Measurements from ENCODE around the gene PLG. TPM values are rescaled to one million over a fixed set of nuclear protein-coding genes. Genes with fewer than 3 reads are reported as not detected.
"Not testable (repeated sequence)": the region's sequence is repeated elsewhere in the genome, so short reads cannot be mapped to it uniquely, and the experiment has no call there.

The PLG gene
- total RNA-seq, 1 donor from 2014 or later, result 0.30 TPM

- no peak overlapping the region for H3K27ac Mint-ChIP-seq (ENCODE audit: unreplicated experiment)
- peaks cover 22% of the 10 kb centered on the region for H3K27me3 Mint-ChIP-seq (ENCODE audit: low read depth)
Measured at GRCh38 chr6:160750276-160750689, 48.2 kb downstream of the PLG start.

DNA sequence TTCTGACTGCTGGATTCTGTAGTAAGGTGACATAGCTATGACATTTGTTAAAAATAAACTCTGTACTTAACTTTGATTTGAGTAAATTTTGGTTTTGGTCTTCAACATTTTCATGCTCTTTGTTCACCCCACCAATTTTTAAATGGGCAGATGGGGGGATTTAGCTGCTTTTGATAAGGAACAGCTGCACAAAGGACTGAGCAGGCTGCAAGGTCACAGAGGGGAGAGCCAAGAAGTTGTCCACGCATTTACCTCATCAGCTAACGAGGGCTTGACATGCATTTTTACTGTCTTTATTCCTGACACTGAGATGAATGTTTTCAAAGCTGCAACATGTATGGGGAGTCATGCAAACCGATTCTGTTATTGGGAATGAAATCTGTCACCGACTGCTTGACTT is 51.2 kb downstream of the PLG start:
- H3K4me1 Mint-ChIP-seq; H3K27ac Mint-ChIP-seq (ENCODE audit: unreplicated experiment); DNase-seq (ENCODE audit: low read depth, low spot score); H3K4me3 Mint-ChIP-seq; H3K36me3 Mint-ChIP-seq (ENCODE audit: low read depth); H3K9me3 Mint-ChIP-seq: not testable (repeated sequence)
- H3K27me3 Mint-ChIP-seq (ENCODE audit: low read depth), result peaks cover 25% of the 10 kb centered on the region

More at GRCh38 chr6:160750276-160750689, 48.2 kb downstream of the PLG start:
- Mint-ChIP-seq H3K4me1 (no peaks in the 10 kb centered on the region), H3K4me3 (no peak overlapping the region), H3K36me3 (ENCODE audit: low read depth) (no peaks in the 10 kb centered on the region), H3K9me3 (peaks cover 2% of the 10 kb centered on the region)
- no peak for DNase-seq (ENCODE audit: low read depth, low spot score)
- TF ChIP-seq, protein P1, sequence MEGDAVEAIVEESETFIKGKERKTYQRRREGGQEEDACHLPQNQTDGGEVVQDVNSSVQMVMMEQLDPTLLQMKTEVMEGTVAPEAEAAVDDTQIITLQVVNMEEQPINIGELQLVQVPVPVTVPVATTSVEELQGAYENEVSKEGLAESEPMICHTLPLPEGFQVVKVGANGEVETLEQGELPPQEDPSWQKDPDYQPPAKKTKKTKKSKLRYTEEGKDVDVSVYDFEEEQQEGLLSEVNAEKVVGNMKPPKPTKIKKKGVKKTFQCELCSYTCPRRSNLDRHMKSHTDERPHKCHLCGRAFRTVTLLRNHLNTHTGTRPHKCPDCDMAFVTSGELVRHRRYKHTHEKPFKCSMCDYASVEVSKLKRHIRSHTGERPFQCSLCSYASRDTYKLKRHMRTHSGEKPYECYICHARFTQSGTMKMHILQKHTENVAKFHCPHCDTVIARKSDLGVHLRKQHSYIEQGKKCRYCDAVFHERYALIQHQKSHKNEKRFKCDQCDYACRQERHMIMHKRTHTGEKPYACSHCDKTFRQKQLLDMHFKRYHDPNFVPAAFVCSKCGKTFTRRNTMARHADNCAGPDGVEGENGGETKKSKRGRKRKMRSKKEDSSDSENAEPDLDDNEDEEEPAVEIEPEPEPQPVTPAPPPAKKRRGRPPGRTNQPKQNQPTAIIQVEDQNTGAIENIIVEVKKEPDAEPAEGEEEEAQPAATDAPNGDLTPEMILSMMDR (conservative IDR thresholded peaks at IDR 0.05), result peak; percentile 58

GRCh38 chr6:160755165-160755564 is 53.1 kb downstream of the PLG start:
- Mint-ChIP-seq H3K9me3 (no peaks in the 10 kb centered on the region), H3K36me3 (ENCODE audit: low read depth) (peaks cover 4% of the 10 kb centered on the region), H3K27me3 (ENCODE audit: low read depth) (peaks cover 25% of the 10 kb centered on the region), H3K27ac (ENCODE audit: unreplicated experiment) (no peak overlapping the region), H3K4me3 (no peak overlapping the region), H3K4me1 (no peaks in the 10 kb centered on the region)
- DNase-seq (ENCODE audit: low read depth, low spot score), result no peak
- TF ChIP-seq, protein P1 (conservative IDR thresholded peaks at IDR 0.05), result no peak

- Mint-ChIP-seq H3K9me3 (no peaks in the 10 kb centered on the region), H3K27me3 (ENCODE audit: low read depth) (peaks cover 21% of the 10 kb centered on the region), H3K36me3 (ENCODE audit: low read depth) (peaks cover 4% of the 10 kb centered on the region), H3K27ac (ENCODE audit: unreplicated experiment) (no peak overlapping the region), H3K4me1 (no peaks in the 10 kb centered on the region), H3K4me3 (no peak overlapping the region)
- no peak for DNase-seq (ENCODE audit: low read depth, low spot score)
- TF ChIP-seq, protein P1 (conservative IDR thresholded peaks at IDR 0.05), result no peak
Measured at GRCh38 chr6:160756021-160756420, 54.0 kb downstream of the PLG start.

GRCh38 chr6:160756871-160757270 is 54.8 kb downstream of the PLG start:
- Mint-ChIP-seq H3K4me1 (no peaks in the 10 kb centered on the region), H3K4me3 (no peak overlapping the region), H3K36me3 (ENCODE audit: low read depth) (peaks cover 4% of the 10 kb centered on the region), H3K27me3 (ENCODE audit: low read depth) (peaks cover 19% of the 10 kb centered on the region), H3K27ac (ENCODE audit: unreplicated experiment) (no peak overlapping the region), H3K9me3 (peaks cover 2% of the 10 kb centered on the region)
- no peak for DNase-seq (ENCODE audit: low read depth, low spot score)
- TF ChIP-seq, protein P1 (conservative IDR thresholded peaks at IDR 0.05), result no peak

DNA sequence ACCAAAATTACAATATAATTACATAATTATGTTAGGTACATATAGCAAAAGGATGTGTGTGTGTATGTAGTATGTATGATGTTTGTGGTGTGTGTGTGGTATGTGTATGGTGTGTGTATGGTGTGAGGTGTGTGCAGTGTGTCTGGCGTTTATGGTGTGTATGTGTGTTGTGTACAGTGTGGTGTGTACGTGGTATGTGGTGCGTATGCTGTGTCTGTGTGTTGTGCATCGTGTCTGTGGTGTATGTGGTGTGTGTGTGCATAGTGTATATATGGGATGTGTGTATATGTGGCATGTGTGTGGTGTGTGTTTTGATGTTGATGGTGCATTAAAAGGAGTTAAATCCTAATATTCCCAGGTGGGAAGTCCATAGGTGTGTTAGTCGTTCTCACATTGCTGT is 62.8 kb downstream of the PLG start:
- peaks cover 5% of the 10 kb centered on the region for H3K36me3 Mint-ChIP-seq (ENCODE audit: low read depth)
- peaks cover 17% of the 10 kb centered on the region for H3K27me3 Mint-ChIP-seq (ENCODE audit: low read depth)
- TF ChIP-seq, protein P1 (conservative IDR thresholded peaks at IDR 0.05), result no peak
- no peak for DNase-seq (ENCODE audit: low read depth, low spot score)
- H3K4me1 Mint-ChIP-seq, result peaks cover 4% of the 10 kb centered on the region
- peaks cover 8% of the 10 kb centered on the region for H3K9me3 Mint-ChIP-seq
- no peak overlapping the region for H3K27ac Mint-ChIP-seq (ENCODE audit: unreplicated experiment)
- peak overlapping the region; percentile 2 for H3K4me3 Mint-ChIP-seq

All from neural crest cell (in vitro differentiated cells).